DND-41 (cell line): ENCODE data around the gene MTERF4.

Source experiments
- ATAC-seq: fragments of 200-7000 bp; cut with Tn5 transposase; 3 replicates; pipeline ENCODE4 v1.9.1; 2021; ENCODE audit warnings: low read depth; ENCODE audit not compliant: insufficient read depth
- DNase-seq: peaks from one replicate; pipeline ENCODE4 v3.0.0-alpha.2; 2020
- H2AFZ ChIP-seq: 2 replicates; pipeline ENCODE4 v1.6.0; 2012; ENCODE audit warnings: low read depth, low read length
- H3K27ac ChIP-seq: 2 replicates; pipeline ENCODE4 v1.5.1; 2012; ENCODE audit warnings: low read length, inconsistent platforms
- H3K27me3 ChIP-seq: fragments of 200-600 bp; sonication (generic); 2 replicates; pipeline ENCODE4 v1.6.0; 2012; ENCODE audit warnings: low read length, mild to moderate bottlenecking, inconsistent platforms; ENCODE audit not compliant: insufficient read depth, poor library complexity
- H3K36me3 ChIP-seq: 2 replicates; pipeline ENCODE4 v1.5.1; 2012; ENCODE audit warnings: low read length, inconsistent platforms; ENCODE audit not compliant: insufficient read depth
- H3K4me1 ChIP-seq: 2 replicates; pipeline ENCODE4 v1.5.1; 2012; ENCODE audit warnings: mild to moderate bottlenecking, low read length; ENCODE audit not compliant: insufficient read depth
- H3K4me2 ChIP-seq: 2 replicates; pipeline ENCODE4 v1.6.0; 2012; ENCODE audit warnings: mild to moderate bottlenecking, moderate library complexity, low read length, inconsistent platforms; ENCODE audit not compliant: insufficient read depth
- H3K4me3 ChIP-seq, 2 experiments: fragments of 200-600 bp in 1 of 2; shearing (Covaris generic) in 1 of 2; 2 replicates each; pipeline ENCODE4 v1.5.1; 2012 to 2016; ENCODE audit warnings: inconsistent platforms in 2 of 2, low read length in 2 of 2, mild to moderate bottlenecking in 2 of 2, low read depth in 1 of 2, moderate library complexity in 1 of 2
- H3K79me2 ChIP-seq: 2 replicates; pipeline ENCODE4 v1.6.0; 2012; ENCODE audit warnings: low read length, inconsistent platforms; ENCODE audit not compliant: insufficient read depth
- H3K9ac ChIP-seq: 2 replicates; pipeline ENCODE4 v1.6.0; 2012; ENCODE audit warnings: low read depth, mild to moderate bottlenecking, inconsistent platforms, low read length, moderate library complexity
- H3K9me3 ChIP-seq: 2 replicates; pipeline ENCODE4 v1.5.1; 2012; ENCODE audit warnings: low read length, moderate library complexity, mild to moderate bottlenecking, inconsistent platforms; ENCODE audit not compliant: insufficient read depth, severe bottlenecking
- H4K20me1 ChIP-seq: 2 replicates; pipeline ENCODE4 v1.6.0; 2012; ENCODE audit warnings: low read length; ENCODE audit not compliant: insufficient read depth
- EZH2 ChIP-seq: IDR thresholded peaks from 3 replicates; pipeline ENCODE4 v1.6.1; 2012; ENCODE audit warnings: borderline replicate concordance, low read depth, mild to moderate bottlenecking, moderate library complexity, low read length, inconsistent platforms; ENCODE audit not compliant: severe bottlenecking
- TF ChIP-seq, protein P1 (sequence below): IDR thresholded peaks from 2 replicates; pipeline ENCODE4 v1.5.1; 2012; ENCODE audit warnings: borderline replicate concordance, low read length, moderate library complexity, mild to moderate bottlenecking; ENCODE audit not compliant: poor library complexity, severe bottlenecking; ENCODE audit errors: extremely low read depth

MTERF4 gene

DNA sequence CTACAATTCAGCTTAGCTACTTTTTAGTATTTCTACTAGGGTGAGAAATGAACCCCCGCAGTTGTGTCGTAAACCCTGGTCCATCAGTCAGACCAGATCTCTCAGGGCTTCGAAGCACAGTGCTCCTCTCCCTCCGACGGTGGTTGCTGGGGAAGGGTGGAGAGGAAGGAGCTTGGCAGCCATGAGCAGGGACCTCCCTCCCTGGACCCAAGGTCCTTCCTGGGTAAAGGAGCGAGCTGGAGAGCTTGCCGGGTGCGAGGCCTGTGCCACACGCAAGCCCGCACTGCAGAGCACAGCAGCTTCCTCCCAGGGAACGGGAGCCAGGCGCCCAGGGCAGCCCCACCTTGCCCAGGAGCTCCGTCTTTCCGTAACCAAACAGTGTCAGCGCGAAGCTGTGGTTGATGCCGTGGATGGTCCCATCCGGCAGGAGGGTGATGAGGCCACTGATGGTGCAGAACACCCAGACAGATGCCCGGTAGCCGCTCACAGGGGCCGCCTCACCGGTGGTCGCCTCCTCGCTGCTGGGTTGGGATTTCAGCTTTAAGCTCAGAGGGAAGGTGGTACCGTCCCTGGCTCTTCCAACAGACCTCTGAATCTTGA is 34.7 kb upstream of the MTERF4 start:
- no peaks in the 10 kb centered on the region for H3K9me3 ChIP-seq
- no peak overlapping the region for H3K27ac ChIP-seq
- DNase-seq (no peak), ATAC-seq (no peak)
- no peak overlapping the region for H2AFZ ChIP-seq
- H4K20me1 ChIP-seq: peaks cover 12% of the 10 kb centered on the region; the same call in 1 of the 2 replicates
- peaks cover 76% of the 10 kb centered on the region for H3K36me3 ChIP-seq
- no peaks in the 10 kb centered on the region for H3K4me1 ChIP-seq
- no peak overlapping the region for H3K4me3 ChIP-seq
- no peaks in the 10 kb centered on the region for H3K79me2 ChIP-seq
- no peak overlapping the region for H3K4me2 ChIP-seq
- H3K27me3 ChIP-seq: no peaks in the 10 kb centered on the region
- TF ChIP-seq, protein P1, sequence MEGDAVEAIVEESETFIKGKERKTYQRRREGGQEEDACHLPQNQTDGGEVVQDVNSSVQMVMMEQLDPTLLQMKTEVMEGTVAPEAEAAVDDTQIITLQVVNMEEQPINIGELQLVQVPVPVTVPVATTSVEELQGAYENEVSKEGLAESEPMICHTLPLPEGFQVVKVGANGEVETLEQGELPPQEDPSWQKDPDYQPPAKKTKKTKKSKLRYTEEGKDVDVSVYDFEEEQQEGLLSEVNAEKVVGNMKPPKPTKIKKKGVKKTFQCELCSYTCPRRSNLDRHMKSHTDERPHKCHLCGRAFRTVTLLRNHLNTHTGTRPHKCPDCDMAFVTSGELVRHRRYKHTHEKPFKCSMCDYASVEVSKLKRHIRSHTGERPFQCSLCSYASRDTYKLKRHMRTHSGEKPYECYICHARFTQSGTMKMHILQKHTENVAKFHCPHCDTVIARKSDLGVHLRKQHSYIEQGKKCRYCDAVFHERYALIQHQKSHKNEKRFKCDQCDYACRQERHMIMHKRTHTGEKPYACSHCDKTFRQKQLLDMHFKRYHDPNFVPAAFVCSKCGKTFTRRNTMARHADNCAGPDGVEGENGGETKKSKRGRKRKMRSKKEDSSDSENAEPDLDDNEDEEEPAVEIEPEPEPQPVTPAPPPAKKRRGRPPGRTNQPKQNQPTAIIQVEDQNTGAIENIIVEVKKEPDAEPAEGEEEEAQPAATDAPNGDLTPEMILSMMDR: no peak
- TF ChIP-seq EZH2: no peak
- no peak overlapping the region for H3K9ac ChIP-seq

DNA sequence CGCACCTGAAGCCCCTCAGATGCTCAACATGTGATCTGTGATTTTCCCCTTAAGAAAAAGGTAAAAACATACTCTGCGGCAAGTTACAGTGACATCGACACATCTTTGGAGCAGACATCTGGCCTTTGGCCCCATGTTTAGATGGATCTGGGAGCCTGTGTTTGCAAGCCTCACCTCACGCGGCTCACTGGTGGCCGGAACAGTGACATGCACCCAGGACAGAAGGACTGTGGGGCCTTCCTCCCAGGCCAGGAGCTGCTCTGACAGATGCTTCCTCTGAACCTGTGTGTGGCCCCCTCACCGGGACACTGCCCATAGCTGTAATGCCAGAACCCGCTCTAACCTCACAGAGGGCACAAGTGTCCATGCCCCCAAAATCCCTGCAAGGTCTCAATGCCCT is 34.1 kb upstream of the MTERF4 start:
- no peak overlapping the region for H3K4me3 ChIP-seq
- no peaks in the 10 kb centered on the region for H3K27me3 ChIP-seq
- no peak for ATAC-seq
- H4K20me1 ChIP-seq: peaks cover 8% of the 10 kb centered on the region; the same call in 1 of the 2 replicates
- no peaks in the 10 kb centered on the region for H3K9me3 ChIP-seq
- H3K9ac ChIP-seq: no peak overlapping the region
- no peak overlapping the region for H3K27ac ChIP-seq
- no peak overlapping the region for H2AFZ ChIP-seq
- H3K79me2 ChIP-seq: no peaks in the 10 kb centered on the region
- no peak for DNase-seq
- no peak overlapping the region for H3K4me2 ChIP-seq
- no peaks in the 10 kb centered on the region for H3K4me1 ChIP-seq
- peaks cover 79% of the 10 kb centered on the region for H3K36me3 ChIP-seq
- TF ChIP-seq, protein P1: no peak
- no peak for TF ChIP-seq EZH2

DNA sequence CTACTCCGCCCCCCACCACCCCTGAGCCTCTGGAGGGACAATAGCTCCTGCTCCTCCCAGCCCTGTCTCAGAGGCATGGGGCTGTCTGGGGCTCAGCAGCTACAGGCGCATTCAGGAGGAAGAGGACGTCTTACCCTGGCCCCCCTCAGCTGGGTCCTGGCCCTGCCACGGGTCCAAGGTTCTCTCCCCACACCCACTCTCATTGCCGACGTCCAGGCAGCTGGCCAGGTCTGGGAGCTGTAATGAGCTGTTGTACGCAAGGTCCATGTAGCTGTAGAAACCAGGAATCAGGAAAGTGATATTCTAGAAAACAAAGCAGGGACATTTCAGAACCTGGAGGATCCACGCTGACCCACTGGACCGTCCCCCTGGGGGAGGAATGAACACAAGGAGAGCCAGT is 33.6 kb upstream of the MTERF4 start:
- no peak overlapping the region for H2AFZ ChIP-seq
- peaks cover 5% of the 10 kb centered on the region; the same call in 1 of the 2 replicates for H4K20me1 ChIP-seq
- H3K4me2 ChIP-seq: no peak overlapping the region
- peaks cover 79% of the 10 kb centered on the region for H3K36me3 ChIP-seq
- no peak for TF ChIP-seq EZH2
- TF ChIP-seq, protein P1: no peak
- H3K27me3 ChIP-seq: no peaks in the 10 kb centered on the region
- no peak overlapping the region for H3K27ac ChIP-seq
- ATAC-seq: no peak
- H3K4me1 ChIP-seq: no peaks in the 10 kb centered on the region
- H3K9me3 ChIP-seq: no peaks in the 10 kb centered on the region
- H3K4me3 ChIP-seq: no peak overlapping the region
- no peaks in the 10 kb centered on the region for H3K79me2 ChIP-seq
- no peak overlapping the region for H3K9ac ChIP-seq
- no peak for DNase-seq
